ENCODE measurements around the gene FAAP20.

- no peak for TF ChIP-seq CTCF (IDR thresholded peaks at IDR 0.05)
- no peak for TF ChIP-seq POLR2A (IDR thresholded peaks at IDR 0.05)
Measured at GRCh38 chr1:2154022-2154421, 40.5 kb downstream of the FAAP20 start.

Data from testis (tissue), 2 donors.